Panc1 (cell line): ENCODE data around the gene GATM. TPM values are rescaled to one million over a fixed set of nuclear protein-coding genes. Genes with fewer than 3 reads are reported as not detected.

Experiments
- ATAC-seq: fragments of 200-7000 bp; cut with Tn5 transposase; 2 replicates; pipeline ENCODE4 v1.9.1; 2020; ENCODE audit warnings: mild to moderate bottlenecking, moderate library complexity
- BruUV-seq: library from RNA; stranded (reverse); fragments of 400-500 nt; replicated peaks from 2 replicates; lab custom pipeline; 2021; lab: Mats Ljungman, UMichigan
- CTCF ChIA-PET: fragments of 300-600 bp; sonication (Branson Sonifier 250); formaldehyde crosslinking; loops from one replicate; lab custom pipeline; 2022; ENCODE audit warnings: antibody characterized with exemption; lab: Charles Lee
- POLR2A ChIA-PET: fragments of 300-600 bp; sonication (Branson Sonifier 250); formaldehyde crosslinking; loops from one replicate; lab custom pipeline; 2022; ENCODE audit warnings: antibody characterized with exemption; lab: Charles Lee
- DNase-seq: peaks from one replicate; pipeline ENCODE4 v3.0.0-alpha.2; 2010; ENCODE audit warnings: low read depth, low spot score
- H3K27ac ChIP-seq: 2 replicates; pipeline ENCODE4 v1.5.1; 2011; ENCODE audit warnings: mild to moderate bottlenecking, low read length, inconsistent platforms
- H3K27me3 ChIP-seq: fragments of 200-500 bp; sonication (Bioruptor generic); 2 replicates; pipeline ENCODE4 v1.6.0; 2014; ENCODE audit warnings: low read length, inconsistent platforms; ENCODE audit not compliant: control insufficient read depth, insufficient read depth
- H3K36me3 ChIP-seq: fragments of 200-500 bp; sonication (Bioruptor generic); 2 replicates; pipeline ENCODE4 v1.5.1; 2014; ENCODE audit warnings: inconsistent platforms, mild to moderate bottlenecking, low read length, moderate library complexity; ENCODE audit not compliant: control insufficient read depth, insufficient read depth
- H3K4me1 ChIP-seq: 2 replicates; pipeline ENCODE4 v1.5.1; 2011; ENCODE audit warnings: inconsistent platforms, mild to moderate bottlenecking, low read length, moderate library complexity; ENCODE audit not compliant: control insufficient read depth, insufficient read depth
- H3K4me3 ChIP-seq, 2 experiments: 2 replicates each; pipeline ENCODE4 v1.5.1; 2011 to 2012; ENCODE audit warnings: low read depth in 2 of 2, low read length in 2 of 2, mild to moderate bottlenecking in 2 of 2, inconsistent platforms in 1 of 2, moderate library complexity in 1 of 2
- H3K9me3 ChIP-seq: fragments of 200-500 bp; sonication (Bioruptor generic); 2 replicates; pipeline ENCODE4 v1.5.1; 2014; ENCODE audit warnings: low read depth, mild to moderate bottlenecking, inconsistent platforms, low read length, moderate library complexity; ENCODE audit not compliant: control insufficient read depth, insufficient read depth
- POLR2AphosphoS5 ChIP-seq: IDR thresholded peaks from 2 replicates; pipeline ENCODE4 v1.6.1; 2012; ENCODE audit warnings: mild to moderate bottlenecking, low read depth, low read length, moderate library complexity
- SIN3A ChIP-seq: IDR thresholded peaks from 2 replicates; pipeline ENCODE4 v1.6.1; 2012; ENCODE audit warnings: low read depth, mild to moderate bottlenecking, low read length, moderate library complexity, borderline replicate concordance; ENCODE audit not compliant: insufficient read depth
- TCF7L2 ChIP-seq: IDR thresholded peaks from 2 replicates; pipeline ENCODE4 v1.6.1; 2011; ENCODE audit warnings: mild to moderate bottlenecking, low read depth, low read length, inconsistent platforms
- in situ Hi-C: cut with HindIII; loops from 2 replicates; pipeline ENCODE4 v1.10.0; 2016; ENCODE audit warnings: low sequenced_read_pairs, low pct_unique_long_range_greater_than_20kb
- intact Hi-C: fragments of 100-400 bp; cut with micrococcal nuclease; formaldehyde crosslinking; loops from one replicate; pipeline ENCODE4 v1.10.0; 2022; ENCODE audit not compliant: unreplicated experiment
- total RNA-seq: library from RNA; stranded (reverse); gene quantifications from one replicate; pipeline ENCODE4 v1.2.1, GENCODE V29; 2021; ENCODE audit not compliant: unreplicated experiment
- TF ChIP-seq, protein P1 (sequence below): fragments of 450-650 bp; IDR thresholded peaks from 2 replicates; pipeline ENCODE4 v1.5.1; 2017; ENCODE audit warnings: mild to moderate bottlenecking
- TF ChIP-seq, protein P2 (sequence below), 2 experiments: IDR thresholded peaks; 2 replicates each; pipeline ENCODE4 v1.6.1; 2011 to 2012; ENCODE audit warnings: low read depth in 2 of 2, control low read depth in 1 of 2, low read length in 1 of 2, mild to moderate bottlenecking in 1 of 2, moderate library complexity in 1 of 2; ENCODE audit not compliant: insufficient read depth in 1 of 2

GATM gene
- total RNA-seq, 1 experiment from 2014 or later: 7.6 TPM

DNA sequence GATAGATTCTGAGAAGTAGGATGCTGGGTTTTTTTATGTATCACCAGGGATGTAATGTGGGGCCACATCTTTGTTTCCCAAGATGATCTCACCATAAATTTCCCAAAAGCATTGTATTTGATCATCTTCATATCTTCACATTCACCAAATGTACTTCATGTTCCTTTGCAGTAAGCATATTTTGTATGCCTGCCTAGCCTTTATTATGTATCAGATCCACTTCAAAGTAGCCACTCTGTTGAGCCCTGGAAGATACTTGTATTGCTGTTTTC is 14.2 kb upstream of the GATM start:
- POLR2A ChIA-PET: no interaction called here
- no peak overlapping the region for H3K27ac ChIP-seq
- peaks cover 45% of the 10 kb centered on the region for H3K27me3 ChIP-seq
- no peak for DNase-seq
- intact Hi-C loops: no loop called here
- CTCF ChIA-PET: interaction anchor here (0.6 kb wide), 1 partner anchor 262 kb away, joined by 3 read pairs; no protein-coding TSS in a partner anchor
- no peak for TF ChIP-seq SIN3A
- TF ChIP-seq, protein P1, sequence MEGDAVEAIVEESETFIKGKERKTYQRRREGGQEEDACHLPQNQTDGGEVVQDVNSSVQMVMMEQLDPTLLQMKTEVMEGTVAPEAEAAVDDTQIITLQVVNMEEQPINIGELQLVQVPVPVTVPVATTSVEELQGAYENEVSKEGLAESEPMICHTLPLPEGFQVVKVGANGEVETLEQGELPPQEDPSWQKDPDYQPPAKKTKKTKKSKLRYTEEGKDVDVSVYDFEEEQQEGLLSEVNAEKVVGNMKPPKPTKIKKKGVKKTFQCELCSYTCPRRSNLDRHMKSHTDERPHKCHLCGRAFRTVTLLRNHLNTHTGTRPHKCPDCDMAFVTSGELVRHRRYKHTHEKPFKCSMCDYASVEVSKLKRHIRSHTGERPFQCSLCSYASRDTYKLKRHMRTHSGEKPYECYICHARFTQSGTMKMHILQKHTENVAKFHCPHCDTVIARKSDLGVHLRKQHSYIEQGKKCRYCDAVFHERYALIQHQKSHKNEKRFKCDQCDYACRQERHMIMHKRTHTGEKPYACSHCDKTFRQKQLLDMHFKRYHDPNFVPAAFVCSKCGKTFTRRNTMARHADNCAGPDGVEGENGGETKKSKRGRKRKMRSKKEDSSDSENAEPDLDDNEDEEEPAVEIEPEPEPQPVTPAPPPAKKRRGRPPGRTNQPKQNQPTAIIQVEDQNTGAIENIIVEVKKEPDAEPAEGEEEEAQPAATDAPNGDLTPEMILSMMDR: no peak
- TF ChIP-seq TCF7L2: no peak
- TF ChIP-seq, protein P2, sequence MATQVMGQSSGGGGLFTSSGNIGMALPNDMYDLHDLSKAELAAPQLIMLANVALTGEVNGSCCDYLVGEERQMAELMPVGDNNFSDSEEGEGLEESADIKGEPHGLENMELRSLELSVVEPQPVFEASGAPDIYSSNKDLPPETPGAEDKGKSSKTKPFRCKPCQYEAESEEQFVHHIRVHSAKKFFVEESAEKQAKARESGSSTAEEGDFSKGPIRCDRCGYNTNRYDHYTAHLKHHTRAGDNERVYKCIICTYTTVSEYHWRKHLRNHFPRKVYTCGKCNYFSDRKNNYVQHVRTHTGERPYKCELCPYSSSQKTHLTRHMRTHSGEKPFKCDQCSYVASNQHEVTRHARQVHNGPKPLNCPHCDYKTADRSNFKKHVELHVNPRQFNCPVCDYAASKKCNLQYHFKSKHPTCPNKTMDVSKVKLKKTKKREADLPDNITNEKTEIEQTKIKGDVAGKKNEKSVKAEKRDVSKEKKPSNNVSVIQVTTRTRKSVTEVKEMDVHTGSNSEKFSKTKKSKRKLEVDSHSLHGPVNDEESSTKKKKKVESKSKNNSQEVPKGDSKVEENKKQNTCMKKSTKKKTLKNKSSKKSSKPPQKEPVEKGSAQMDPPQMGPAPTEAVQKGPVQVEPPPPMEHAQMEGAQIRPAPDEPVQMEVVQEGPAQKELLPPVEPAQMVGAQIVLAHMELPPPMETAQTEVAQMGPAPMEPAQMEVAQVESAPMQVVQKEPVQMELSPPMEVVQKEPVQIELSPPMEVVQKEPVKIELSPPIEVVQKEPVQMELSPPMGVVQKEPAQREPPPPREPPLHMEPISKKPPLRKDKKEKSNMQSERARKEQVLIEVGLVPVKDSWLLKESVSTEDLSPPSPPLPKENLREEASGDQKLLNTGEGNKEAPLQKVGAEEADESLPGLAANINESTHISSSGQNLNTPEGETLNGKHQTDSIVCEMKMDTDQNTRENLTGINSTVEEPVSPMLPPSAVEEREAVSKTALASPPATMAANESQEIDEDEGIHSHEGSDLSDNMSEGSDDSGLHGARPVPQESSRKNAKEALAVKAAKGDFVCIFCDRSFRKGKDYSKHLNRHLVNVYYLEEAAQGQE (IDR thresholded peaks at IDR 0.05; ENCODE audit: insufficient read depth in 1 of 2, low read depth in 2 of 2, low read length in 1 of 2): no peak
- no peak for TF ChIP-seq POLR2AphosphoS5
- no peaks in the 10 kb centered on the region for H3K9me3 ChIP-seq
- BruUV-seq: no TSS peak
- no peaks in the 10 kb centered on the region for H3K36me3 ChIP-seq
- no peak for ATAC-seq
- no peaks in the 10 kb centered on the region; the same call in 1 of the 2 replicates for H3K4me1 ChIP-seq
- in situ Hi-C loops: no loop called here
- no peak overlapping the region for H3K4me3 ChIP-seq

DNA sequence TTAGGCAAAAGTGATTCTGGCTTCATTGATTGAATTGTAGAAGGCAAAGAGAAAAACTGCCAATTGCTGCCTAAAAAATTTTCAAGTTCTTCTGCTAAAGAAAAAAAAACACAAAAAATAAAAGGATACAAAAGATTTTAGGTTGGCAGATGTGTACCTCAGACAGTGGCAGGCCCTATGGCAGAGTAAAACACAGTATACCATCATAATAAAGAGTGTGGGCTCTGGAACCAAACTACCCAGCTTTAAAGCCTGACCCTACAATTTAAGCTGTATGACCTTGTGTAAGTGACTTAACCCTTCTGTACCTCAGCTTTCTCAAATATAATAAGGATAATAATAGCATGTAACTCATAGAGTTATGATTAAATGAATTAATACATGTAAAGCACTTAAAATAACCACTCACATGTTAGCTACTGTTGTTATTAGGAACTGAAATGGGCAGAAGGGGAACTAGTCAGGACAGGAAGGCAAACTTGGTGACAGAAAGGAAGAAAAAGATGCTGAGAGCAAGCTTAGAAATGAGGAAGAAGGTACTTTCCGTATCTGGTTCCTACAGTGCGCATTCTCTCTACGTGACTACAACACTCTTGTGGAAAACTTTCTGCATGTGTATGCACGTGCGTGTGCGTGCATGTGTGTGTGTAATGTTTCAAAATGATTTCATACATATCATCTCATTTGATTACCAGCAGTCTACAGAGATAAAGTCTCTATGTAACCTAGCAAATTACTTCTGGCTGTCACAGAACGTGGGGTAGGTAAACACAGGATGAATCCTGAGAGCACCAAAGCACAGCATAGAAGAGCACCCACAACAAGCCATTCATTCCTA is 13.6 kb upstream of the GATM start:
- Histone ChIP-seq H3K4me1 (no peaks in the 10 kb centered on the region; the same call in 1 of the 2 replicates), H3K27ac (no peak overlapping the region), H3K36me3 (no peaks in the 10 kb centered on the region), H3K9me3 (no peaks in the 10 kb centered on the region), H3K27me3 (peaks cover 47% of the 10 kb centered on the region), H3K4me3 (no peak overlapping the region)
- intact Hi-C loops: no loop called here
- TF ChIP-seq, protein P2 (IDR thresholded peaks at IDR 0.05; ENCODE audit: insufficient read depth in 1 of 2, low read depth in 2 of 2, low read length in 1 of 2): no peak
- ChIA-PET CTCF (interaction anchor here (0.6 kb wide), 1 partner anchor 261 kb away, joined by 3 read pairs; no protein-coding TSS in a partner anchor), POLR2A (no interaction called here)
- no peak for ATAC-seq
- in situ Hi-C loops: no loop called here
- BruUV-seq: no TSS peak
- no peak for DNase-seq
